ENCODE data around the gene PDP2. TPM values are rescaled to one million over a fixed set of nuclear protein-coding genes. Genes with fewer than 3 reads are reported as not detected.

PDP2 gene
- polyA plus RNA-seq, 1 donor (not counting 4 experiments of a cell fraction or from before 2014, with no cell fraction given) = 18.5 TPM

DNA sequence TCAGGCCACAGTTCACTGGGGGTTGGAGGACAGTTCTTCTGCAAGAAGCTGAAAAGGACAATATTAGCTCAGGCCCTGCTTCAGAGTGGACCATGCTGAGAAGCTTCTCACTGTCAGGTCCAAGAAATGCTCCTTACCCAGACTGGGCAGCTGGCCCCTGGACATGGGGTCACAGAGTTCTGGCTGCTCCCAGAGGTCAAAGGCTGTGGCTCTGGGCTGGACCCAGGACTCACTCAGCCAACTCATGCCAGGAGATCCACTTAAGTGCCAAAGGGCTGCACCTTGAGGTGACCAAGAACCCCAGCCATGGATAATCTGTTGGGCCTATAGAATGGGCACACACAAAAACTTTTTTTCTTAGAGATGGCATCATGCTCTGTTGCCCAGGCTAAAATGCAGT lies 59.1 kb downstream of the PDP2 start:
- dilution Hi-C loops (cut with MboI; ENCODE audit: extremely low pct_ligation_motif_present, low sequenced_read_pairs) = no loop called here
- no peak overlapping the region for H3K9ac ChIP-seq (ENCODE audit: control insufficient read depth, extremely low read depth, insufficient read depth, low read length)
- no peak overlapping the region for H3K4me2 ChIP-seq (ENCODE audit: control insufficient read depth, extremely low read depth, insufficient read depth, low read depth, low read length)
- H4K20me1 ChIP-seq (ENCODE audit: control insufficient read depth, extremely low read depth, insufficient read depth, low read length) = peaks cover 8% of the 10 kb centered on the region
- no peak overlapping the region for H3K27ac ChIP-seq (ENCODE audit: control insufficient read depth, insufficient read depth, low read length)
- H3K27me3 ChIP-seq (ENCODE audit: control insufficient read depth, extremely low read depth, insufficient read depth, low read length) = no peaks in the 10 kb centered on the region
- H2AFZ ChIP-seq (ENCODE audit: control insufficient read depth, low read length) = no peak overlapping the region
- peaks cover 42% of the 10 kb centered on the region for H3K79me2 ChIP-seq (ENCODE audit: control insufficient read depth, insufficient read depth, low read length)
- FAIRE-seq (no peak), DNase-seq (ENCODE audit: low read depth, low spot score) (no peak)
- no peak for TF ChIP-seq EZH2 (IDR thresholded peaks at IDR 0.05; ENCODE audit: low read length)
- TF ChIP-seq, protein P1, sequence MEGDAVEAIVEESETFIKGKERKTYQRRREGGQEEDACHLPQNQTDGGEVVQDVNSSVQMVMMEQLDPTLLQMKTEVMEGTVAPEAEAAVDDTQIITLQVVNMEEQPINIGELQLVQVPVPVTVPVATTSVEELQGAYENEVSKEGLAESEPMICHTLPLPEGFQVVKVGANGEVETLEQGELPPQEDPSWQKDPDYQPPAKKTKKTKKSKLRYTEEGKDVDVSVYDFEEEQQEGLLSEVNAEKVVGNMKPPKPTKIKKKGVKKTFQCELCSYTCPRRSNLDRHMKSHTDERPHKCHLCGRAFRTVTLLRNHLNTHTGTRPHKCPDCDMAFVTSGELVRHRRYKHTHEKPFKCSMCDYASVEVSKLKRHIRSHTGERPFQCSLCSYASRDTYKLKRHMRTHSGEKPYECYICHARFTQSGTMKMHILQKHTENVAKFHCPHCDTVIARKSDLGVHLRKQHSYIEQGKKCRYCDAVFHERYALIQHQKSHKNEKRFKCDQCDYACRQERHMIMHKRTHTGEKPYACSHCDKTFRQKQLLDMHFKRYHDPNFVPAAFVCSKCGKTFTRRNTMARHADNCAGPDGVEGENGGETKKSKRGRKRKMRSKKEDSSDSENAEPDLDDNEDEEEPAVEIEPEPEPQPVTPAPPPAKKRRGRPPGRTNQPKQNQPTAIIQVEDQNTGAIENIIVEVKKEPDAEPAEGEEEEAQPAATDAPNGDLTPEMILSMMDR (optimal IDR thresholded peaks at IDR 0.05 in 1 of 3, IDR thresholded peaks at IDR 0.05 in 1 of 3, conservative IDR thresholded peaks at IDR 0.05 in 1 of 3; ENCODE audit: extremely low read depth in 1 of 3, insufficient read depth in 2 of 3, low read length in 3 of 3) = no peak
- peaks cover 11% of the 10 kb centered on the region for H3K4me1 ChIP-seq (ENCODE audit: control insufficient read depth, extremely low read depth, insufficient read depth, low read length)
- no peaks in the 10 kb centered on the region for H3K9me3 ChIP-seq (ENCODE audit: control insufficient read depth, low read depth, low read length)
- H3K9me1 ChIP-seq (ENCODE audit: control insufficient read depth, extremely low read depth, insufficient read depth, low read length) = peaks cover 5% of the 10 kb centered on the region
- H3K36me3 ChIP-seq (ENCODE audit: control insufficient read depth in 2 of 2, extremely low read depth in 1 of 2, insufficient read depth in 2 of 2, low read length in 2 of 2) = peaks cover 47 to 64% of the 10 kb centered on the region in 2 experiments
- H3K4me3 ChIP-seq (ENCODE audit: control insufficient read depth in 2 of 3, extremely low read depth in 1 of 3, insufficient read depth in 2 of 3, low read depth in 1 of 3, low read length in 3 of 3) = no peak overlapping the region

DNA sequence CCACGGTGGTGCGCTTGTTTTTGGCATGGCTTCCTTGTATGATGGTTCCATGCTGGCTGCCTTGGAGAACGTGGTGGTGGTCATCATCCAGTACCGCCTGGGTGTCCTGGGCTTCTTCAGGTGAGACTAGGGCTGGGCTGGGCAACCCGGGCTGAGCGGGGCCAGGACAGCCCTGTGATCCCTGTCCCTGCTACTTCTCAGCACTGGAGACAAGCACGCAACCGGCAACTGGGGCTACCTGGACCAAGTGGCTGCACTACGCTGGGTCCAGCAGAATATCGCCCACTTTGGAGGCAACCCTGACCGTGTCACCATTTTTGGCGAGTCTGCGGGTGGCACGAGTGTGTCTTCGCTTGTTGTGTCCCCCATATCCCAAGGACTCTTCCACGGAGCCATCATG lies 59.9 kb downstream of the PDP2 start:
- Histone ChIP-seq H3K4me1 (ENCODE audit: control insufficient read depth, extremely low read depth, insufficient read depth, low read length) (peaks cover 11% of the 10 kb centered on the region), H3K27ac (ENCODE audit: control insufficient read depth, insufficient read depth, low read length) (no peak overlapping the region), H3K27me3 (ENCODE audit: control insufficient read depth, extremely low read depth, insufficient read depth, low read length) (no peaks in the 10 kb centered on the region), H3K9me1 (ENCODE audit: control insufficient read depth, extremely low read depth, insufficient read depth, low read length) (peaks cover 5% of the 10 kb centered on the region), H2AFZ (ENCODE audit: control insufficient read depth, low read length) (no peak overlapping the region), H3K9ac (ENCODE audit: control insufficient read depth, extremely low read depth, insufficient read depth, low read length) (no peak overlapping the region), H3K4me3 (ENCODE audit: control insufficient read depth in 2 of 3, extremely low read depth in 1 of 3, insufficient read depth in 2 of 3, low read depth in 1 of 3, low read length in 3 of 3) (no peak overlapping the region), H4K20me1 (ENCODE audit: control insufficient read depth, extremely low read depth, insufficient read depth, low read length) (peaks cover 8% of the 10 kb centered on the region), H3K79me2 (ENCODE audit: control insufficient read depth, insufficient read depth, low read length) (peaks cover 38% of the 10 kb centered on the region), H3K9me3 (ENCODE audit: control insufficient read depth, low read depth, low read length) (no peaks in the 10 kb centered on the region), H3K36me3 (ENCODE audit: control insufficient read depth in 2 of 2, extremely low read depth in 1 of 2, insufficient read depth in 2 of 2, low read length in 2 of 2) (peaks cover 47 to 64% of the 10 kb centered on the region in 2 experiments), H3K4me2 (ENCODE audit: control insufficient read depth, extremely low read depth, insufficient read depth, low read depth, low read length) (no peak overlapping the region)
- DNase-seq (ENCODE audit: low read depth, low spot score) = no peak
- no peak for FAIRE-seq
- dilution Hi-C loops (cut with MboI; ENCODE audit: extremely low pct_ligation_motif_present, low sequenced_read_pairs) = no loop called here
- TF ChIP-seq, protein P1 (optimal IDR thresholded peaks at IDR 0.05 in 1 of 3, IDR thresholded peaks at IDR 0.05 in 1 of 3, conservative IDR thresholded peaks at IDR 0.05 in 1 of 3; ENCODE audit: extremely low read depth in 1 of 3, insufficient read depth in 2 of 3, low read length in 3 of 3) = no peak
- no peak for TF ChIP-seq EZH2 (IDR thresholded peaks at IDR 0.05; ENCODE audit: low read length)

Other genes starting within 250 kb of the PDP2 start
- 18.0 to 25.1 TPM (median 23.1 TPM) in 3 replicates for gene CMTM4, start 183.8 kb upstream of the PDP2 start, polyA plus RNA-seq
- gene DYNC1LI2, start 128.9 kb upstream of the PDP2 start, polyA plus RNA-seq = 53.0 to 66.0 TPM (median 55.5 TPM) in 3 replicates
- 0.17 to 0.22 TPM in 2 of 3 replicates, not detected in the other for gene TERB1, start 78.9 kb upstream of the PDP2 start, polyA plus RNA-seq
- gene NAE1, start 49.5 kb upstream of the PDP2 start, polyA plus RNA-seq = 61.4 to 113 TPM (median 68.0 TPM) in 3 replicates
- gene CA7, start 36.1 kb upstream of the PDP2 start, polyA plus RNA-seq = not detected in 3 replicates
- 0.16 to 2.1 TPM (median 0.45 TPM) in 3 replicates for gene CDH16, start 38.4 kb downstream of the PDP2 start, polyA plus RNA-seq
- 0.67 to 12.8 TPM (median 2.7 TPM) in 3 replicates for gene RRAD, start 45.0 kb downstream of the PDP2 start, polyA plus RNA-seq
- gene CIAO2B, start 53.9 kb downstream of the PDP2 start, polyA plus RNA-seq = 99.6 to 149 TPM (median 105 TPM) in 3 replicates
- 37.5 to 93.4 TPM (median 41.6 TPM) in 3 replicates for gene CES2, start 55.0 kb downstream of the PDP2 start, polyA plus RNA-seq
- gene CES3, start 80.8 kb downstream of the PDP2 start, polyA plus RNA-seq = 0.63 to 2.7 TPM (median 1.5 TPM) in 3 replicates
- 5.1 to 12.8 TPM (median 6.6 TPM) in 3 replicates for gene CES4A, start 108.1 kb downstream of the PDP2 start, polyA plus RNA-seq
- gene CBFB, start 148.6 kb downstream of the PDP2 start, polyA plus RNA-seq = 18.0 to 55.9 TPM (median 39.7 TPM) in 3 replicates
- 26.7 to 31.5 TPM (median 28.0 TPM) in 3 replicates for gene PHAF1, start 229.4 kb downstream of the PDP2 start, polyA plus RNA-seq